Kidney (tissue), 14 donors: Measurements from ENCODE around the gene TOLLIP. TPM values are rescaled to one million over a fixed set of nuclear protein-coding genes. Genes with fewer than 3 reads are reported as not detected.
A peak's percentile ranks its signal among the peaks of the same experiment; 100 is the strongest.
"Not testable (repeated sequence)": the region's sequence is repeated elsewhere in the genome, so short reads cannot be mapped to it uniquely, and the experiment has no call there.

Source experiments
- DNase-seq, 5 donors: peaks; one replicate each; pipeline ENCODE4 v3.0.0-alpha.2; 2013 to 2020
- FAIRE-seq: peaks from 2 replicates; lab custom pipeline; 2012; peaks lifted over from hg19 to GRCh38; lab: Jason Lieb, UNC
- H3K27ac ChIP-seq, 2 donors: one replicate each; pipeline ENCODE4 v1.7.0; 2013; ENCODE audit warnings: low read depth in 2 of 2, low read length in 2 of 2, inconsistent platforms in 1 of 2
- H3K27me3 ChIP-seq: one replicate; pipeline ENCODE4 v1.7.1; 2013; ENCODE audit warnings: low read length, inconsistent platforms; ENCODE audit not compliant: control insufficient read depth, insufficient read depth
- H3K36me3 ChIP-seq, 3 donors: one replicate each; pipeline versions ENCODE4 v1.7.0 to v1.7.1; 2013; ENCODE audit warnings: low read length in 3 of 3, control low read depth in 1 of 3, inconsistent platforms in 1 of 3; ENCODE audit not compliant: insufficient read depth in 3 of 3, control insufficient read depth in 2 of 3
- H3K4me1 ChIP-seq, 3 donors: one replicate each; pipeline versions ENCODE4 v1.7.0 to v1.7.1; 2013; ENCODE audit warnings: low read length in 3 of 3, inconsistent platforms in 1 of 3, low read depth in 1 of 3; ENCODE audit not compliant: control insufficient read depth in 2 of 3, insufficient read depth in 2 of 3
- H3K4me3 ChIP-seq, 3 donors: one replicate each; pipeline versions ENCODE4 v1.7.0 to v1.8.1; 2013; ENCODE audit warnings: low read length in 3 of 3, control low read depth in 1 of 3, inconsistent platforms in 1 of 3
- H3K9ac ChIP-seq, 3 donors: one replicate each; pipeline versions ENCODE4 v1.7.0 to v1.7.1; 2013; ENCODE audit warnings: low read length in 3 of 3, control low read depth in 1 of 3, inconsistent platforms in 1 of 3
- H3K9me3 ChIP-seq, 3 donors: one replicate each; pipeline versions ENCODE4 v1.7.0 to v1.7.1; 2013; ENCODE audit warnings: low read length in 3 of 3, control low read depth in 1 of 3, inconsistent platforms in 1 of 3; ENCODE audit not compliant: control insufficient read depth in 2 of 3, insufficient read depth in 1 of 3
- intact Hi-C: fragments of 100-400 bp; cut with DNase I; formaldehyde crosslinking; loops from one replicate; pipeline ENCODE4 v1.11.1; 2022
- polyA plus RNA-seq: library from polyadenylated mRNA; stranded (reverse); fragments of 350-450 nt; fragmentation: Illumina TruSeq; extraction: RNeasy Lipid Tissue Mini Kit (QIAGEN cat#74804); gene quantifications from one replicate; pipeline ENCODE4 v1.2.3, GENCODE V29; 2014; ENCODE audit warnings: low read depth, low replicate concordance; ENCODE audit not compliant: insufficient read depth
- total RNA-seq: library from RNA; stranded (reverse); fragmentation: NEBNext Ultra II Directional; extraction: Animal tissue kit (Norgen Biotek cat#: 25700); gene quantifications from one replicate; pipeline ENCODE4 v1.2.1, GENCODE V29; 2021
- TF ChIP-seq, protein P1 (sequence below): IDR thresholded peaks from 3 replicates; pipeline ENCODE4 v1.5.1; 2012; ENCODE audit warnings: mild to moderate bottlenecking, moderate library complexity, borderline replicate concordance; ENCODE audit not compliant: insufficient read depth; ENCODE audit errors: extremely low read depth
- donor health status: control.
- donor health status: control.
- donor health status: control.
- donor health status: control.
- donor health status: control.
- donor health status: DM: yes; HTN: yes; CAD: no.
- donor health status: Normal renal cell carcinoma (clear cell type).

The TOLLIP gene
- total and polyA plus RNA-seq, 2 donors from 2014 or later, result 65.5 to 88.0 TPM

DNA sequence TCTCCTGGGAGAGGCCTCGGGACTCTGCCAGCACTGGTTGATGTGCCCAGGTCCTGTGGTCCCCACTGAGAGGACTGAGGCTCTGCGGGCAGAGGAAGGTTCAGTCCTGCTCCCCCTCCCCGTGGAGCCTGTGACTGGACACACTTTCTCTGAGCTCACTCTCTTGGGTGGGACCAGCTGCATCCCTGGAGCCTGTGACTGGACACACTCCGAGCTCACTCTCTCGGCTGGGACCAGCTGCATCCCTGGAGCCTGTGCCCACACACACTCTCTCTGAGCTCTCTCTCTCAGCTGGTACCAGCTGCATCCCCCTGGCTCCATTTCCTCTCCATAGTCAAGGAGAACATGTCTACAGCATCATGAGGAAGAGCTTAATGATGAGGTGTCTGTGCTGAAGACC is 39.5 kb downstream of the TOLLIP start:
- H3K9me3 ChIP-seq, result no peaks in the 10 kb centered on the region
- TF ChIP-seq, protein P1, sequence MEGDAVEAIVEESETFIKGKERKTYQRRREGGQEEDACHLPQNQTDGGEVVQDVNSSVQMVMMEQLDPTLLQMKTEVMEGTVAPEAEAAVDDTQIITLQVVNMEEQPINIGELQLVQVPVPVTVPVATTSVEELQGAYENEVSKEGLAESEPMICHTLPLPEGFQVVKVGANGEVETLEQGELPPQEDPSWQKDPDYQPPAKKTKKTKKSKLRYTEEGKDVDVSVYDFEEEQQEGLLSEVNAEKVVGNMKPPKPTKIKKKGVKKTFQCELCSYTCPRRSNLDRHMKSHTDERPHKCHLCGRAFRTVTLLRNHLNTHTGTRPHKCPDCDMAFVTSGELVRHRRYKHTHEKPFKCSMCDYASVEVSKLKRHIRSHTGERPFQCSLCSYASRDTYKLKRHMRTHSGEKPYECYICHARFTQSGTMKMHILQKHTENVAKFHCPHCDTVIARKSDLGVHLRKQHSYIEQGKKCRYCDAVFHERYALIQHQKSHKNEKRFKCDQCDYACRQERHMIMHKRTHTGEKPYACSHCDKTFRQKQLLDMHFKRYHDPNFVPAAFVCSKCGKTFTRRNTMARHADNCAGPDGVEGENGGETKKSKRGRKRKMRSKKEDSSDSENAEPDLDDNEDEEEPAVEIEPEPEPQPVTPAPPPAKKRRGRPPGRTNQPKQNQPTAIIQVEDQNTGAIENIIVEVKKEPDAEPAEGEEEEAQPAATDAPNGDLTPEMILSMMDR, result no peak
- no peak for FAIRE-seq
- no peak overlapping the region for H3K9ac ChIP-seq
- H3K27me3 ChIP-seq, result no peaks in the 10 kb centered on the region
- intact Hi-C loops, result no loop called here
- H3K36me3 ChIP-seq, result no peaks in the 10 kb centered on the region
- no peak overlapping the region for H3K4me3 ChIP-seq
- peaks cover 0 to 4% (median 3%) of the 10 kb centered on the region in 3 donors for H3K4me1 ChIP-seq
- DNase-seq, result no peak
- H3K27ac ChIP-seq, result no peak overlapping the region

DNA sequence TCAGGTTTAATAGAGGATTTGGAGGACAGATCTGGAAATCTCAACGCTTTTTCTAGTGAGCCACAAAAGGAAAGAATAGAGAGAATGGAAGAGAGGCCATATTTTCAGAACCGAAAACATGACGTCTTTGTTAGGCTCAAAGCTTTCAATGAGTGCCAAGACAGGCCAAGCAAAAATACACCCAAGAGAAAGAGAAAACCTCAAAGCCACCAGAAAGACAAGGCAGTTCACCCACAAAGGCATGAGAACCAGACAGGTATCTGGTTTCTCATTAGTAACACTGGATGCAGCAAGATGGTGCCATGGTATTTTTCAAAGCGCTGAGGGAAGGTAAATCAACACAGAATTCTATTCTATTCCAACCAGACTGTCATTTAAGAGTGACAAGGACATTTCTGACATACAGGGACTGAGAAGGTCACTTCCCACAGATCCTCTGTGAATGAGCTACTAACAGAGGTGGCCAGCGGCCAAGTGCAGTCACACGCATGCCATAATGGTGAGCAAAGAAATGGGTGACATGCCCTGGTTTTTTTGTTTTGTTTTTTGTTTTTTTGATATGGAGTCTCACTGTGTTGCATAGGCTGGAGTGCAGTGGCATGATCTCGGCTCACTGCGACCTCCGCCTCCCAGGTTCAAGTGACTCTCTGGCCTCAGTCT is 41.9 kb downstream of the TOLLIP start:
- H3K9me3 ChIP-seq, result no peaks in the 10 kb centered on the region
- no peaks in the 10 kb centered on the region for H3K27me3 ChIP-seq
- H3K27ac ChIP-seq, result peak overlapping the region in 1 of 2 donors; percentile 45
- FAIRE-seq, result no peak
- peaks cover 0 to 9% (median 8%) of the 10 kb centered on the region in 3 donors for H3K4me1 ChIP-seq
- H3K9ac ChIP-seq, result no peak overlapping the region
- TF ChIP-seq, protein P1, result no peak
- DNase-seq, result no peak
- H3K36me3 ChIP-seq, result no peaks in the 10 kb centered on the region
- intact Hi-C loops, result no loop called here
- no peak overlapping the region for H3K4me3 ChIP-seq

DNA sequence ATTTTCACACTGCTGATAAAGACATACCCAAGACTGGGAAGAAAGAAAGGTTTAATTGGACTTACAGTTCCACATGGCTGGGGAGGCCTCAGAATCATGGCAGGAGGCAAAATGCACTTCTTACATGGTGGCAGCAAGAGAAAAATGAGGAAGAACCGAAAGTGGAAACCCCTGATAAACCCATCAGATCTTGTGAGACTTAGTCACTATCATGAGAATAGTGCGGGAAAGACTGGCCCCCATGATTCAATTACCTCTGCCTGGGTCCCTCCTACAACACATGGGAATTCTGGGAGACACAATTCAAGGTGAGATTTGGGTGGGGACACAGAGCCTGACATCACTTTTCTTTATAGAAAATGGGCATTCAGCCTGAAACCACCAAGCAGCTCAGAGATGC is 42.5 kb downstream of the TOLLIP start:
- intact Hi-C loops, DNase-seq, H3K27me3 ChIP-seq, H3K9me3 ChIP-seq, H3K4me3 ChIP-seq, FAIRE-seq, H3K9ac ChIP-seq, H3K36me3 ChIP-seq: not testable (repeated sequence)
- H3K4me1 ChIP-seq, result peaks cover 0 to 13% (median 9%) of the 10 kb centered on the region in 3 donors
- peak overlapping the region in 1 of 2 donors; percentile 45 for H3K27ac ChIP-seq

DNA sequence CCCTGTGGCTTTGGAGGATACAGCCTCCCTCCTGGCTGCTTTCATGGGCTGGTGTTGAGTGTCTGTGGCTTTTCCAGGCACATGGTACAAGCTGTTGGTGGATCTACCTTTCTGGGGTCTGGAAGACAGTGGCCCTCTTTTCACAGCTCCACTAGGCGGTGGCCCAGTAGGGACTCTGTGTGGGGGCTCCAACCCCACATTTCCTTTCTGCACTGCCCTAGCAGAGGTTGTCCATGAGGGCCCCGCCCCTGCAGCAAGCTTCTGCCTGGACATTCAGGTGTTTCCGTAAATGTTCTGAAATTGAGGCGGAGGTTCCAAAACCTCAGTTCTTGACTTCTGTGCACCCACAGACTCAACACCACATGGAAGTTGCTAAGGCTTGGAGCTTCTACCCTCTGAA is 44.0 kb downstream of the TOLLIP start:
- H3K9ac ChIP-seq, intact Hi-C loops, DNase-seq, FAIRE-seq, H3K27ac ChIP-seq, H3K36me3 ChIP-seq, H3K9me3 ChIP-seq, H3K4me3 ChIP-seq, H3K27me3 ChIP-seq: not testable (repeated sequence)
- peaks cover 0 to 15% (median 9%) of the 10 kb centered on the region in 3 donors for H3K4me1 ChIP-seq
